Measurements from ENCODE around the gene DIO2.

GRCh38 chr14:80172375-80173051 lies 38.8 kb downstream of the DIO2 start:
- TF ChIP-seq, protein P1, sequence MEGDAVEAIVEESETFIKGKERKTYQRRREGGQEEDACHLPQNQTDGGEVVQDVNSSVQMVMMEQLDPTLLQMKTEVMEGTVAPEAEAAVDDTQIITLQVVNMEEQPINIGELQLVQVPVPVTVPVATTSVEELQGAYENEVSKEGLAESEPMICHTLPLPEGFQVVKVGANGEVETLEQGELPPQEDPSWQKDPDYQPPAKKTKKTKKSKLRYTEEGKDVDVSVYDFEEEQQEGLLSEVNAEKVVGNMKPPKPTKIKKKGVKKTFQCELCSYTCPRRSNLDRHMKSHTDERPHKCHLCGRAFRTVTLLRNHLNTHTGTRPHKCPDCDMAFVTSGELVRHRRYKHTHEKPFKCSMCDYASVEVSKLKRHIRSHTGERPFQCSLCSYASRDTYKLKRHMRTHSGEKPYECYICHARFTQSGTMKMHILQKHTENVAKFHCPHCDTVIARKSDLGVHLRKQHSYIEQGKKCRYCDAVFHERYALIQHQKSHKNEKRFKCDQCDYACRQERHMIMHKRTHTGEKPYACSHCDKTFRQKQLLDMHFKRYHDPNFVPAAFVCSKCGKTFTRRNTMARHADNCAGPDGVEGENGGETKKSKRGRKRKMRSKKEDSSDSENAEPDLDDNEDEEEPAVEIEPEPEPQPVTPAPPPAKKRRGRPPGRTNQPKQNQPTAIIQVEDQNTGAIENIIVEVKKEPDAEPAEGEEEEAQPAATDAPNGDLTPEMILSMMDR (IDR thresholded peaks at IDR 0.05; ENCODE audit: low read length) = no peak
- no peak for TF ChIP-seq EZH2 (optimal IDR thresholded peaks at IDR 0.05; ENCODE audit: low read depth, low read length)
- TF ChIP-seq EZH2phosphoT487 (IDR thresholded peaks at IDR 0.05; ENCODE audit: low read length) = no peak
